NT2/D1 (cell line): ENCODE results near the gene SLIT3.

Experiments used
- DNase-seq: peaks from one replicate; pipeline ENCODE4 v3.0.0-alpha.2; 2011; ENCODE audit warnings: low read depth, low spot score
- H3K27me3 ChIP-seq: 2 replicates; pipeline ENCODE4 v1.6.0; 2011; ENCODE audit warnings: mild to moderate bottlenecking; ENCODE audit not compliant: insufficient read length, insufficient read depth
- H3K36me3 ChIP-seq: 2 replicates; pipeline ENCODE4 v1.6.1; 2011; ENCODE audit warnings: mild to moderate bottlenecking, low read length, mixed read lengths; ENCODE audit not compliant: insufficient read depth, insufficient read length
- H3K4me1 ChIP-seq: 2 replicates; pipeline ENCODE4 v1.5.1; 2011; ENCODE audit not compliant: insufficient read depth, insufficient read length
- H3K4me3 ChIP-seq: 2 replicates; pipeline ENCODE4 v1.5.1; 2011; ENCODE audit warnings: low read depth; ENCODE audit not compliant: insufficient read length
- H3K9ac ChIP-seq: 2 replicates; pipeline ENCODE4 v1.6.0; 2011; ENCODE audit warnings: low read depth; ENCODE audit not compliant: insufficient read length
- H3K9me3 ChIP-seq: 2 replicates; pipeline ENCODE4 v1.5.1; 2011; ENCODE audit warnings: mild to moderate bottlenecking, low read length; ENCODE audit not compliant: insufficient read depth
- SUZ12 ChIP-seq: IDR thresholded peaks from 2 replicates; pipeline ENCODE4 v1.6.1; 2011; ENCODE audit not compliant: insufficient read length, insufficient read depth; ENCODE audit errors: extremely low read depth
- YY1 ChIP-seq: IDR thresholded peaks from 2 replicates; pipeline ENCODE4 v1.6.1; 2011; ENCODE audit not compliant: insufficient read length, insufficient read depth
- ZNF274 ChIP-seq: IDR thresholded peaks from 2 replicates; pipeline ENCODE4 v1.6.1; 2011; ENCODE audit warnings: mild to moderate bottlenecking, low read depth, low read length

SLIT3 gene

GRCh38 chr5:169336242-169336641 is 35.3 kb upstream of the SLIT3 start:
- H3K36me3 ChIP-seq, result no peaks in the 10 kb centered on the region
- DNase-seq, result no peak
- no peak overlapping the region for H3K9ac ChIP-seq
- no peak overlapping the region for H3K4me3 ChIP-seq
- no peak for TF ChIP-seq YY1
- TF ChIP-seq ZNF274, result no peak
- TF ChIP-seq SUZ12, result no peak
- no peaks in the 10 kb centered on the region for H3K27me3 ChIP-seq
- no peaks in the 10 kb centered on the region for H3K9me3 ChIP-seq
- H3K4me1 ChIP-seq, result no peaks in the 10 kb centered on the region

DNA sequence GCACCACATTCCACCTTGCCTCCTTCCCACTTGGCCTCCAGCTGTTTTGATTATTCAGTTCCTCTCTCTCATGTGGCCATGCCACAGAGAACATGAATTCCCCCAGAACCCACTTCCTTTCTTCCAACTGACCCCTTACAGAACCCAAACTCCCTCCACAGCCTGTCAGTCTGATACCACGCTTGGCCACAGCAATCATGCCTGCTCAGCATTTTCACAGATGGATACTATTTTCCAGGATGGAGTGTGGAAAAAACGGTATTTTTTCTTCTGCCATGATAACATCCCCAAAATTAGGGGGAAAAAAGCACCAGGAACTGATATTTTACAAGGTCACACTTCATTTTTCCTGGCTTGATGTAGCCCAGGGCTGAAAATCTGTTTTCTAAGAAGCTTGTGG is 34.9 kb upstream of the SLIT3 start:
- H3K36me3 ChIP-seq, result no peaks in the 10 kb centered on the region
- no peak overlapping the region for H3K4me3 ChIP-seq
- H3K4me1 ChIP-seq, result no peaks in the 10 kb centered on the region
- H3K27me3 ChIP-seq, result no peaks in the 10 kb centered on the region
- H3K9me3 ChIP-seq, result no peaks in the 10 kb centered on the region
- TF ChIP-seq SUZ12, result no peak
- no peak for TF ChIP-seq YY1
- no peak for TF ChIP-seq ZNF274
- H3K9ac ChIP-seq, result no peak overlapping the region
- no peak for DNase-seq

DNA sequence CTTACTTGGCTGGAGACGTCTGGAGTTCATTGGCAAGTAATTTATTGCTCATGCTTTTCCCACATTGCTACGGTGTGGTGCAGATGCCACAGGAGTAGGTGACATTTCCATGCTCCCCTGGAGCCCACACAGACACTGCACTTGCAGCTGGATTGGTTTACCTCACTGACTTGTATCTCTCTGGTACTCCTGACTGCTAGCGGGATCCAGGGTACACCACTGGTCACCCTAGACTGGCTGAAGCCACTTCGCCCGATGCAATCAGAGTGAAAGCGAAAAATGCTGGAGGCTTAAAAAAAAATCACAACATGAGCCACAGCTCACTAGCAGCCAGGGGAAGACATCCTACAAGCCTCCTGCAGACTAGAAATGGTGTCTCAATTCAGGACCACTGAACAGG is 32.6 kb upstream of the SLIT3 start:
- H3K36me3 ChIP-seq, result no peaks in the 10 kb centered on the region
- no peaks in the 10 kb centered on the region for H3K27me3 ChIP-seq
- H3K4me3 ChIP-seq, result no peak overlapping the region
- H3K9me3 ChIP-seq, result no peaks in the 10 kb centered on the region
- DNase-seq, result no peak
- H3K4me1 ChIP-seq, result no peaks in the 10 kb centered on the region
- TF ChIP-seq SUZ12, result no peak
- TF ChIP-seq ZNF274, result no peak
- no peak for TF ChIP-seq YY1
- H3K9ac ChIP-seq, result no peak overlapping the region

- no peak for TF ChIP-seq ZNF274
- TF ChIP-seq YY1, result no peak
- no peak for TF ChIP-seq SUZ12
- Histone ChIP-seq H3K27me3 (no peaks in the 10 kb centered on the region), H3K4me3 (no peak overlapping the region), H3K4me1 (no peaks in the 10 kb centered on the region), H3K9ac (no peak overlapping the region), H3K9me3 (no peaks in the 10 kb centered on the region), H3K36me3 (no peaks in the 10 kb centered on the region)
- no peak for DNase-seq
These were observed 30.4 kb upstream of the SLIT3 start for GRCh38 chr5:169331292-169331852.

- Histone ChIP-seq H3K27me3 (no peaks in the 10 kb centered on the region), H3K9ac (no peak overlapping the region), H3K36me3 (no peaks in the 10 kb centered on the region), H3K9me3 (no peaks in the 10 kb centered on the region), H3K4me1 (no peaks in the 10 kb centered on the region), H3K4me3 (no peak overlapping the region)
- no peak for DNase-seq
- TF ChIP-seq SUZ12 (no peak), YY1 (no peak)
These were observed 27.5 kb upstream of the SLIT3 start for GRCh38 chr5:169328401-169328800.

DNA sequence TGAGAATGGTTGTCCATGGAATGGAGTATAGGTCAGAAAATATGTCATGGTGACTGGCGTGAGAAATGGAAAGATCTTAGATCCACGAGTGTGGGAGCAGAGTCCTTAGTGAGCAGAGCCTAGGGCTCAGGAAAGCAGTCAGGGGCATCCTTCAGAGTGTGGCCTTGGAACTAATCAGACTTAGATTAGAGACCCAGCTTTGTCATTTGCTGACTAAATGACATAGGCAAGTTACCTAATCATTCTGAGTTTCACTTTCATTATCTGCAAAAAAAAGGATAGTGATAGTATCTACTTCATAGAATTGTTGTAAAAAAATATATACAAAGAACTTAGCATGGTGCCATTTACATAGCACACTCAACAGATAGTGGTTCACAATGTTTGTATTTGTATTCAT is 24.3 kb upstream of the SLIT3 start:
- Histone ChIP-seq H3K9me3 (no peaks in the 10 kb centered on the region), H3K4me3 (no peak overlapping the region), H3K27me3 (no peaks in the 10 kb centered on the region), H3K4me1 (no peaks in the 10 kb centered on the region), H3K9ac (no peak overlapping the region), H3K36me3 (no peaks in the 10 kb centered on the region)
- TF ChIP-seq ZNF274 (no peak), YY1 (no peak), SUZ12 (no peak)
- DNase-seq, result no peak

DNA sequence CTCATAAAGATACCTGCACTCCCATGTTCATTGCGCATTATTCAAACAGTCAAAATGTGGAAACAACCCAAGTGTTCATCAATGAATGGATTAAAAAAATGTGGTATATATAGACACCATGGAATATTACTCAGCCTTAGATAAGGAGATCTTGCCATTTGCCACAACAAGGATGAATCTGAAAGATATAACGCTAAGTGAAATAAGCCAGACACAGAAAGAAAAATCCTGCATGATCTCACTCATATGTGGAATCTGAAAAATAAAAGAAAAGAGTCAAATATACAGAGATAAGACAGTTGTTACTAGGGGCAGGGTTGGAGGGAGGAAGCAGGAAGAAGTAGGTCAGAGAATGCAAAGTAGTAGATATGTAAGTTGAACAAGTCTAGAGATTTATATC is 17.6 kb upstream of the SLIT3 start:
- H3K9me3 ChIP-seq, result no peaks in the 10 kb centered on the region
- TF ChIP-seq ZNF274 (no peak), YY1 (no peak), SUZ12 (no peak)
- no peaks in the 10 kb centered on the region for H3K4me1 ChIP-seq
- no peaks in the 10 kb centered on the region for H3K36me3 ChIP-seq
- no peaks in the 10 kb centered on the region for H3K27me3 ChIP-seq
- no peak overlapping the region for H3K4me3 ChIP-seq
- H3K9ac ChIP-seq, result no peak overlapping the region
- DNase-seq, result no peak

GRCh38 chr5:169307646-169308045 is 6.7 kb upstream of the SLIT3 start:
- no peak for TF ChIP-seq ZNF274
- no peak for TF ChIP-seq YY1
- no peak for TF ChIP-seq SUZ12
- DNase-seq, result no peak
- no peak overlapping the region for H3K9ac ChIP-seq
- H3K36me3 ChIP-seq, result no peaks in the 10 kb centered on the region
- no peaks in the 10 kb centered on the region for H3K9me3 ChIP-seq
- H3K27me3 ChIP-seq, result no peaks in the 10 kb centered on the region
- H3K4me3 ChIP-seq, result no peak overlapping the region
- no peaks in the 10 kb centered on the region for H3K4me1 ChIP-seq
